ENCODE measurements around the gene CPEB4. TPM values are rescaled to one million over a fixed set of nuclear protein-coding genes. Genes with fewer than 3 reads are reported as not detected.

Gene CPEB4
- total RNA-seq, 1 donor from 2014 or later = 14.1 TPM

GRCh38 chr5:173962436-173962972 is 74.4 kb downstream of the CPEB4 start:
- Mint-ChIP-seq H3K27me3 (ENCODE audit: insufficient read depth) (no peaks in the 10 kb centered on the region), H3K36me3 (ENCODE audit: low read depth) (no peaks in the 10 kb centered on the region), H3K27ac (no peak overlapping the region), H3K4me1 (ENCODE audit: low read depth) (no peaks in the 10 kb centered on the region), H3K9me3 (no peaks in the 10 kb centered on the region), H3K4me3 (no peak overlapping the region)
- no peak for DNase-seq (ENCODE audit: low spot score)
- intact Hi-C loops (cut with micrococcal nuclease) = no loop called here

- intact Hi-C loops (cut with micrococcal nuclease) = no loop called here
- no peaks in the 10 kb centered on the region for H3K27me3 Mint-ChIP-seq (ENCODE audit: insufficient read depth)
- no peaks in the 10 kb centered on the region for H3K9me3 Mint-ChIP-seq
- H3K4me3 Mint-ChIP-seq = no peak overlapping the region
- DNase-seq (ENCODE audit: low spot score) = no peak
- H3K36me3 Mint-ChIP-seq (ENCODE audit: low read depth) = no peaks in the 10 kb centered on the region
- H3K27ac Mint-ChIP-seq = no peak overlapping the region
- H3K4me1 Mint-ChIP-seq (ENCODE audit: low read depth) = no peaks in the 10 kb centered on the region
These were observed 75.2 kb downstream of the CPEB4 start for GRCh38 chr5:173963182-173963838.

GRCh38 chr5:173963867-173964441 is 75.8 kb downstream of the CPEB4 start:
- no peaks in the 10 kb centered on the region for H3K4me1 Mint-ChIP-seq (ENCODE audit: low read depth)
- intact Hi-C loops (cut with micrococcal nuclease) = no loop called here
- no peak for DNase-seq (ENCODE audit: low spot score)
- no peaks in the 10 kb centered on the region for H3K9me3 Mint-ChIP-seq
- no peaks in the 10 kb centered on the region for H3K27me3 Mint-ChIP-seq (ENCODE audit: insufficient read depth)
- H3K4me3 Mint-ChIP-seq = no peak overlapping the region
- H3K27ac Mint-ChIP-seq = no peak overlapping the region
- H3K36me3 Mint-ChIP-seq (ENCODE audit: low read depth) = no peaks in the 10 kb centered on the region

GRCh38 chr5:173964506-173964905 is 76.4 kb downstream of the CPEB4 start:
- Mint-ChIP-seq H3K4me3 (no peak overlapping the region), H3K9me3 (no peaks in the 10 kb centered on the region), H3K36me3 (ENCODE audit: low read depth) (no peaks in the 10 kb centered on the region), H3K27me3 (ENCODE audit: insufficient read depth) (no peaks in the 10 kb centered on the region), H3K27ac (no peak overlapping the region), H3K4me1 (ENCODE audit: low read depth) (no peaks in the 10 kb centered on the region)
- no peak for DNase-seq (ENCODE audit: low spot score)
- intact Hi-C loops (cut with micrococcal nuclease) = no loop called here

GRCh38 chr5:173967241-173967640 is 79.1 kb downstream of the CPEB4 start:
- Mint-ChIP-seq H3K9me3 (no peaks in the 10 kb centered on the region), H3K36me3 (ENCODE audit: low read depth) (no peaks in the 10 kb centered on the region)
- intact Hi-C loops (cut with micrococcal nuclease) = no loop called here

GRCh38 chr5:173968154-173968797 is 80.1 kb downstream of the CPEB4 start:
- no peak for DNase-seq (ENCODE audit: low spot score)
- Mint-ChIP-seq H3K4me3 (no peak overlapping the region), H3K9me3 (no peaks in the 10 kb centered on the region), H3K27ac (no peak overlapping the region), H3K27me3 (ENCODE audit: insufficient read depth) (peaks cover 4% of the 10 kb centered on the region), H3K4me1 (ENCODE audit: low read depth) (peaks cover 5% of the 10 kb centered on the region), H3K36me3 (ENCODE audit: low read depth) (no peaks in the 10 kb centered on the region)
- intact Hi-C loops (cut with micrococcal nuclease) = no loop called here

More at GRCh38 chr5:173967241-173967640, 79.1 kb downstream of the CPEB4 start:
- Mint-ChIP-seq H3K4me3 (no peak overlapping the region), H3K27ac (no peak overlapping the region), H3K27me3 (ENCODE audit: insufficient read depth) (no peaks in the 10 kb centered on the region), H3K4me1 (ENCODE audit: low read depth) (no peaks in the 10 kb centered on the region)
- DNase-seq (ENCODE audit: low spot score) = no peak

- no peaks in the 10 kb centered on the region for H3K9me3 Mint-ChIP-seq
- H3K4me1 Mint-ChIP-seq (ENCODE audit: low read depth) = peaks cover 12% of the 10 kb centered on the region
These were observed 81.3 kb downstream of the CPEB4 start for GRCh38 chr5:173969167-173970049.

GRCh38 chr5:173970878-173971650 is 82.9 kb downstream of the CPEB4 start:
- Mint-ChIP-seq H3K4me1 (ENCODE audit: low read depth) (peaks cover 12% of the 10 kb centered on the region), H3K9me3 (no peaks in the 10 kb centered on the region), H3K27me3 (ENCODE audit: insufficient read depth) (peaks cover 18% of the 10 kb centered on the region), H3K4me3 (no peak overlapping the region), H3K36me3 (ENCODE audit: low read depth) (no peaks in the 10 kb centered on the region), H3K27ac (no peak overlapping the region)
- no peak for DNase-seq (ENCODE audit: low spot score)
- intact Hi-C loops (cut with micrococcal nuclease) = no loop called here

More at GRCh38 chr5:173969167-173970049, 81.3 kb downstream of the CPEB4 start:
- Mint-ChIP-seq H3K4me3 (no peak overlapping the region), H3K27ac (no peak overlapping the region), H3K36me3 (ENCODE audit: low read depth) (no peaks in the 10 kb centered on the region), H3K27me3 (ENCODE audit: insufficient read depth) (peaks cover 12% of the 10 kb centered on the region)
- intact Hi-C loops (cut with micrococcal nuclease) = no loop called here
- DNase-seq (ENCODE audit: low spot score) = no peak

GRCh38 chr5:173971681-173972345 is 83.7 kb downstream of the CPEB4 start:
- Mint-ChIP-seq H3K27ac (no peak overlapping the region), H3K36me3 (ENCODE audit: low read depth) (no peaks in the 10 kb centered on the region), H3K4me3 (no peak overlapping the region), H3K27me3 (ENCODE audit: insufficient read depth) (peaks cover 25% of the 10 kb centered on the region), H3K9me3 (no peaks in the 10 kb centered on the region), H3K4me1 (ENCODE audit: low read depth) (peaks cover 12% of the 10 kb centered on the region)
- no peak for DNase-seq (ENCODE audit: low spot score)
- intact Hi-C loops (cut with micrococcal nuclease) = no loop called here

- H3K4me1 Mint-ChIP-seq (ENCODE audit: low read depth) = peaks cover 12% of the 10 kb centered on the region
- H3K36me3 Mint-ChIP-seq (ENCODE audit: low read depth) = no peaks in the 10 kb centered on the region
- H3K27me3 Mint-ChIP-seq (ENCODE audit: insufficient read depth) = peaks cover 28% of the 10 kb centered on the region
- H3K27ac Mint-ChIP-seq = no peak overlapping the region
- DNase-seq (ENCODE audit: low spot score) = no peak
- H3K9me3 Mint-ChIP-seq = no peaks in the 10 kb centered on the region
- H3K4me3 Mint-ChIP-seq = no peak overlapping the region
- intact Hi-C loops (cut with micrococcal nuclease) = no loop called here
These were observed 84.4 kb downstream of the CPEB4 start for GRCh38 chr5:173972607-173972924.

- Mint-ChIP-seq H3K9me3 (no peaks in the 10 kb centered on the region), H3K27ac (peak overlapping the region; percentile 18), H3K27me3 (ENCODE audit: insufficient read depth) (peaks cover 32% of the 10 kb centered on the region), H3K4me3 (peak overlapping the region; percentile 81), H3K4me1 (ENCODE audit: low read depth) (peaks cover 12% of the 10 kb centered on the region), H3K36me3 (ENCODE audit: low read depth) (no peaks in the 10 kb centered on the region)
- peak; percentile 53 for DNase-seq (ENCODE audit: low spot score)
- intact Hi-C loops (cut with micrococcal nuclease) = loop anchor here (1.0 kb wide), 4 partner anchors 55 to 679 kb away; partner anchors contain the start of gene CPEB4
These were observed 84.9 kb downstream of the CPEB4 start for GRCh38 chr5:173972925-173973615.

All from activated T-helper 1 cell treated with anti-CD3 and anti-CD28 coated beads, Interleukin-12 subunit alpha, Interleukin-12 subunit beta, Interleukin-2, Interleukin-4 antibody, amounts not matched to agents 30 ng/mL and 10 ng/mL and 1 ng/mL, durations not matched to agents 14 hours and 24 hours and 36 hours (primary cell).